Stimulated activated memory B cell treated with anti-CD40 and anti-IgM and Interleukin-4, amounts not matched to agents 10 μg/mL and 1 μg/mL and 100 μg/mL, for 72 hours (primary cell): ENCODE data around the gene KRTAP9-4.
"Not testable (repeated sequence)": the region's sequence is repeated elsewhere in the genome, so short reads cannot be mapped to it uniquely, and the experiment has no call there.

ENCODE experiments used
- ATAC-seq: fragments of 150-1000 bp; cut with Tn5 transposase; 2 replicates; pipeline ENCODE4 v1.10.0; 2021
- H3K27ac Mint-ChIP-seq: one replicate; pipeline ENCODE4 v1.8.0; 2022; ENCODE audit warnings: mild to moderate bottlenecking, mixed read lengths
- H3K27me3 Mint-ChIP-seq: one replicate; pipeline ENCODE4 v1.8.0; 2022; ENCODE audit warnings: mixed read lengths
- H3K36me3 Mint-ChIP-seq: one replicate; pipeline ENCODE4 v1.8.0; 2022; ENCODE audit warnings: mixed read lengths
- H3K4me1 Mint-ChIP-seq: one replicate; pipeline ENCODE4 v1.8.0; 2022; ENCODE audit warnings: mixed read lengths
- H3K4me3 Mint-ChIP-seq: one replicate; pipeline ENCODE4 v1.8.0; 2022; ENCODE audit warnings: mild to moderate bottlenecking, moderate library complexity, mixed read lengths
- H3K9me3 Mint-ChIP-seq: one replicate; pipeline ENCODE4 v1.8.0; 2022; ENCODE audit warnings: mixed read lengths

Gene KRTAP9-4

GRCh38 chr17:41254861-41255260 lies 5.4 kb downstream of the KRTAP9-4 start:
- peaks cover 7% of the 10 kb centered on the region for H3K4me1 Mint-ChIP-seq
- no peak overlapping the region for H3K4me3 Mint-ChIP-seq
- no peak overlapping the region for H3K27ac Mint-ChIP-seq
- H3K36me3 Mint-ChIP-seq: no peaks in the 10 kb centered on the region
- H3K27me3 Mint-ChIP-seq: peaks cover 62% of the 10 kb centered on the region
- H3K9me3 Mint-ChIP-seq: no peaks in the 10 kb centered on the region
- ATAC-seq: no peak

GRCh38 chr17:41255381-41256290 lies 6.1 kb downstream of the KRTAP9-4 start, which contains the start of gene KRTAP9-9:
KRTAP9-9 (plus strand) TSS chr17:41255384.
- not testable (repeated sequence) for H3K36me3 Mint-ChIP-seq, ATAC-seq, H3K9me3 Mint-ChIP-seq, H3K4me1 Mint-ChIP-seq, H3K27ac Mint-ChIP-seq, H3K4me3 Mint-ChIP-seq
- H3K27me3 Mint-ChIP-seq: peaks cover 62% of the 10 kb centered on the region

- peaks cover 7% of the 10 kb centered on the region for H3K4me1 Mint-ChIP-seq
- no peaks in the 10 kb centered on the region for H3K36me3 Mint-ChIP-seq
Measured at GRCh38 chr17:41256291-41256685, 6.8 kb downstream of the KRTAP9-4 start.

GRCh38 chr17:41258406-41258805 lies 8.9 kb downstream of the KRTAP9-4 start:
- Mint-ChIP-seq H3K4me1 (no peaks in the 10 kb centered on the region), H3K4me3 (no peak overlapping the region), H3K27ac (no peak overlapping the region), H3K9me3 (peaks cover 3% of the 10 kb centered on the region), H3K27me3 (peaks cover 61% of the 10 kb centered on the region), H3K36me3 (no peaks in the 10 kb centered on the region)
- no peak for ATAC-seq

More at GRCh38 chr17:41256291-41256685, 6.8 kb downstream of the KRTAP9-4 start:
- Mint-ChIP-seq H3K27ac (no peak overlapping the region), H3K4me3 (no peak overlapping the region), H3K9me3 (no peaks in the 10 kb centered on the region), H3K27me3 (peaks cover 63% of the 10 kb centered on the region)
- ATAC-seq: no peak

- Mint-ChIP-seq H3K4me3 (no peak overlapping the region), H3K9me3 (peaks cover 3% of the 10 kb centered on the region), H3K27me3 (peaks cover 59% of the 10 kb centered on the region), H3K27ac (no peak overlapping the region), H3K36me3 (no peaks in the 10 kb centered on the region), H3K4me1 (no peaks in the 10 kb centered on the region)
- ATAC-seq: no peak
Measured at GRCh38 chr17:41263212-41263611, 13.7 kb downstream of the KRTAP9-4 start.

GRCh38 chr17:41264599-41264998 lies 15.1 kb downstream of the KRTAP9-4 start:
- ATAC-seq: no peak
- peaks cover 3% of the 10 kb centered on the region for H3K9me3 Mint-ChIP-seq
- no peaks in the 10 kb centered on the region for H3K4me1 Mint-ChIP-seq

GRCh38 chr17:41265078-41265477 lies 15.6 kb downstream of the KRTAP9-4 start, which contains the start of gene KRTAP9-6:
KRTAP9-6 (plus strand) TSS chr17:41265378; CDS start chr17:41265378, 0 bp downstream.
- Mint-ChIP-seq H3K4me3 (no peak within 1 kb of the TSS), H3K36me3 (no peaks in the 10 kb centered on the region), H3K4me1 (no peaks in the 10 kb centered on the region), H3K27me3 (peaks cover 54% of the 10 kb centered on the region), H3K27ac (no peak within 1 kb of the TSS), H3K9me3 (peaks cover 3% of the 10 kb centered on the region)
- no peak for ATAC-seq

More at GRCh38 chr17:41264599-41264998, 15.1 kb downstream of the KRTAP9-4 start:
- no peaks in the 10 kb centered on the region for H3K36me3 Mint-ChIP-seq
- H3K4me3 Mint-ChIP-seq: no peak overlapping the region
- H3K27ac Mint-ChIP-seq: no peak overlapping the region
- H3K27me3 Mint-ChIP-seq: peaks cover 57% of the 10 kb centered on the region

GRCh38 chr17:41267711-41268110 lies 18.2 kb downstream of the KRTAP9-4 start:
- ATAC-seq: no peak
- peaks cover 51% of the 10 kb centered on the region for H3K27me3 Mint-ChIP-seq
- peaks cover 3% of the 10 kb centered on the region for H3K9me3 Mint-ChIP-seq
- H3K27ac Mint-ChIP-seq: no peak overlapping the region
- H3K36me3 Mint-ChIP-seq: no peaks in the 10 kb centered on the region
- no peak overlapping the region for H3K4me3 Mint-ChIP-seq
- no peaks in the 10 kb centered on the region for H3K4me1 Mint-ChIP-seq

GRCh38 chr17:41271323-41271722 lies 21.8 kb downstream of the KRTAP9-4 start:
- not testable (repeated sequence) for ATAC-seq, H3K36me3 Mint-ChIP-seq, H3K27ac Mint-ChIP-seq, H3K9me3 Mint-ChIP-seq, H3K4me3 Mint-ChIP-seq, H3K4me1 Mint-ChIP-seq
- peaks cover 40% of the 10 kb centered on the region for H3K27me3 Mint-ChIP-seq

- Mint-ChIP-seq H3K4me1 (no peaks in the 10 kb centered on the region), H3K9me3 (no peaks in the 10 kb centered on the region), H3K27me3 (peaks cover 40% of the 10 kb centered on the region), H3K36me3 (no peaks in the 10 kb centered on the region), H3K27ac (no peak overlapping the region), H3K4me3 (no peak overlapping the region)
- ATAC-seq: no peak
Measured at GRCh38 chr17:41271858-41272257, 22.4 kb downstream of the KRTAP9-4 start.

GRCh38 chr17:41275648-41276190 lies 26.2 kb downstream of the KRTAP9-4 start, which contains the start of gene KRTAP9-7:
KRTAP9-7 (plus strand) TSS chr17:41275698; CDS start chr17:41275698, 0 bp downstream.
- H3K27me3 Mint-ChIP-seq: peaks cover 24% of the 10 kb centered on the region
- H3K4me3 Mint-ChIP-seq: not testable (repeated sequence)

GRCh38 chr17:41278176-41278955 lies 28.9 kb downstream of the KRTAP9-4 start:
- H3K9me3 Mint-ChIP-seq: no peaks in the 10 kb centered on the region
- no peak for ATAC-seq
- no peak overlapping the region for H3K4me3 Mint-ChIP-seq
- no peaks in the 10 kb centered on the region for H3K36me3 Mint-ChIP-seq
- H3K27me3 Mint-ChIP-seq: peaks cover 22% of the 10 kb centered on the region
- no peaks in the 10 kb centered on the region for H3K4me1 Mint-ChIP-seq
- H3K27ac Mint-ChIP-seq: no peak overlapping the region

More at GRCh38 chr17:41275648-41276190, 26.2 kb downstream of the KRTAP9-4 start, which contains the start of gene KRTAP9-7:
- not testable (repeated sequence) for H3K9me3 Mint-ChIP-seq, H3K27ac Mint-ChIP-seq, H3K36me3 Mint-ChIP-seq, ATAC-seq, H3K4me1 Mint-ChIP-seq

GRCh38 chr17:41284043-41284442 lies 34.6 kb downstream of the KRTAP9-4 start:
- Mint-ChIP-seq H3K4me1 (peaks cover 3% of the 10 kb centered on the region), H3K27me3 (peaks cover 9% of the 10 kb centered on the region), H3K27ac (no peak overlapping the region), H3K4me3 (no peak overlapping the region), H3K36me3 (no peaks in the 10 kb centered on the region), H3K9me3 (no peaks in the 10 kb centered on the region)
- no peak for ATAC-seq

GRCh38 chr17:41284546-41284945 lies 35.1 kb downstream of the KRTAP9-4 start:
- no peak for ATAC-seq
- H3K27me3 Mint-ChIP-seq: peaks cover 9% of the 10 kb centered on the region
- H3K27ac Mint-ChIP-seq: no peak overlapping the region
- no peaks in the 10 kb centered on the region for H3K36me3 Mint-ChIP-seq
- H3K4me1 Mint-ChIP-seq: peaks cover 4% of the 10 kb centered on the region
- H3K4me3 Mint-ChIP-seq: no peak overlapping the region
- no peaks in the 10 kb centered on the region for H3K9me3 Mint-ChIP-seq

GRCh38 chr17:41287050-41287449 lies 37.6 kb downstream of the KRTAP9-4 start:
- no peak overlapping the region for H3K27ac Mint-ChIP-seq
- H3K27me3 Mint-ChIP-seq: peaks cover 14% of the 10 kb centered on the region
- H3K4me3 Mint-ChIP-seq: no peak overlapping the region
- ATAC-seq: no peak
- H3K9me3 Mint-ChIP-seq: no peaks in the 10 kb centered on the region
- H3K4me1 Mint-ChIP-seq: peaks cover 4% of the 10 kb centered on the region
- H3K36me3 Mint-ChIP-seq: no peaks in the 10 kb centered on the region
